ENCODE results near the gene CCDC93. TPM values are rescaled to one million over a fixed set of nuclear protein-coding genes. Genes with fewer than 3 reads are reported as not detected.

CCDC93 gene
- total and polyA plus RNA-seq, 10 of the 15 experiments (the other 5 are each of a cell fraction or from before 2014, with no cell fraction given) = 3.6 to 27.2 (median 13.5) TPM

GRCh38 chr2:117935954-117936353 lies 77.9 kb downstream of the CCDC93 start (continued):
- TF ChIP-seq YY1 (IDR thresholded peaks at IDR 0.05; ENCODE audit: low read depth, low read length) (no peak), MAX (IDR thresholded peaks at IDR 0.05; ENCODE audit: low read depth, low read length) (no peak), BRCA1 (IDR thresholded peaks at IDR 0.05; ENCODE audit: low read depth, low read length) (no peak), KDM1A (IDR thresholded peaks at IDR 0.05; ENCODE audit: borderline replicate concordance) (no peak), EZH2 (IDR thresholded peaks at IDR 0.05; ENCODE audit: borderline replicate concordance, control insufficient read depth, low read depth, low read length) (no peak), TARDBP (IDR thresholded peaks at IDR 0.05; ENCODE audit: borderline replicate concordance) (no peak), PKNOX1 (IDR thresholded peaks at IDR 0.05) (no peak), NR2F1 (conservative IDR thresholded peaks at IDR 0.05) (no peak), WRNIP1 (IDR thresholded peaks at IDR 0.05; ENCODE audit: borderline replicate concordance, low read depth, low read length) (no peak)

DNA sequence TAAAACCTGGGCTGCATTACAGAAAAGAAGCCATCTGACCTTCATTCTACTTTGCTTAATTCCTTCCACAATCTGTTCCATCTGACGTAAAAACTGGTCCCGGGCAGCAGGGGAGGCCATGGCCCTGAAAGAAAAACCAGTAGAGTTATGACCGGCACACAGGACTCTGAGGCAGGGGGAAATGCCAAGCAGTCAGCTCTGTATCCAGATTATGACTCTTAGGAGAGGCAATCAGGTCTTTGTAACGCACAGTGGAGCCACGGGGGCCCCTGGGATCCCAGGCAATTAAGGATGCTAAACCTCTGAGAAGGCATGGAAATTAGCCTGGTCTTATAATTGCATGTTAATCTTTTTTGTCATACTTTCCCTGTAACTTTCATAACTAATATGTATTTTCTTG lies 78.4 kb downstream of the CCDC93 start:
- Histone ChIP-seq H3K4me3 (no peak overlapping the region), H3K4me2 (ENCODE audit: control insufficient read depth, insufficient read depth) (no peak overlapping the region), H4K20me1 (ENCODE audit: control insufficient read depth, insufficient read depth) (no peaks in the 10 kb centered on the region), H2AFZ (ENCODE audit: control insufficient read depth, low read depth, low read length) (no peak overlapping the region), H3K9me3 (replicated peaks; ENCODE audit: control insufficient read depth, insufficient read depth, low read length) (no peaks in the 10 kb centered on the region), H3K36me3 (ENCODE audit: control insufficient read depth in 2 of 2, insufficient read depth in 2 of 2, low read length in 1 of 2) (peaks cover 15 to 24% of the 10 kb centered on the region in 2 experiments), H3K27me3 (replicated peaks in 1 of 2; ENCODE audit: control insufficient read depth in 2 of 2, insufficient read depth in 2 of 2, low read length in 1 of 2) (no peaks in the 10 kb centered on the region), H3K9ac (ENCODE audit: control insufficient read depth, insufficient read depth, low read length) (no peak overlapping the region), H3K4me1 (ENCODE audit: control insufficient read depth, insufficient read depth, low read length) (no peaks in the 10 kb centered on the region), H3K27ac (ENCODE audit: control insufficient read depth, insufficient read depth) (no peak overlapping the region), H3K79me2 (ENCODE audit: control insufficient read depth, insufficient read depth, low read length) (no peaks in the 10 kb centered on the region)
- in situ Hi-C loops (cut with MboI) = no loop called here
- intact Hi-C loops (cut with micrococcal nuclease; ENCODE audit: unreplicated experiment) = loop anchor here (5.0 kb wide), 1 partner anchor 123 kb away; the partner anchor contains the start of gene DDX18
- no TSS peak for BruUV-seq (replicated peaks)
- ChIA-PET CTCF (interaction anchor here (1.8 kb wide), 1 partner anchor 25 kb away, joined by 4 read pairs; no protein-coding TSS in a partner anchor), SMC1A (ENCODE audit: uncharacterized antibody, unreplicated experiment) (no interaction called here), RAD21 (ENCODE audit: unreplicated experiment) (no interaction called here), POLR2A (no interaction called here)
- 90% methylated on average over 5 of the region's 5 CpGs for WGBS (ENCODE audit: insufficient coverage, insufficient replicate concordance, low lambda C conversion rate, missing lambda C conversion rate)
- ATAC-seq = no peak
- DNase-seq (ENCODE audit: low read depth, low spot score) = no peak
- no peak for FAIRE-seq
- TF ChIP-seq CREB1 (IDR thresholded peaks at IDR 0.05; ENCODE audit: low read depth) (no peak), YBX1 (IDR thresholded peaks at IDR 0.05) (no peak), JUND (IDR thresholded peaks at IDR 0.05; ENCODE audit: low read depth, low read length) (no peak), NFYB (IDR thresholded peaks at IDR 0.05; ENCODE audit: insufficient read depth, low read depth, low read length) (no peak), MYC (IDR thresholded peaks at IDR 0.05; ENCODE audit: insufficient read depth, insufficient read length, insufficient replicate concordance, low read length, severe bottlenecking) (no peak), ZNF384 (IDR thresholded peaks at IDR 0.05; ENCODE audit: borderline replicate concordance, low read depth, low read length) (no peak), IKZF1 (conservative IDR thresholded peaks at IDR 0.05) (no peak)
- TF ChIP-seq, protein P1, sequence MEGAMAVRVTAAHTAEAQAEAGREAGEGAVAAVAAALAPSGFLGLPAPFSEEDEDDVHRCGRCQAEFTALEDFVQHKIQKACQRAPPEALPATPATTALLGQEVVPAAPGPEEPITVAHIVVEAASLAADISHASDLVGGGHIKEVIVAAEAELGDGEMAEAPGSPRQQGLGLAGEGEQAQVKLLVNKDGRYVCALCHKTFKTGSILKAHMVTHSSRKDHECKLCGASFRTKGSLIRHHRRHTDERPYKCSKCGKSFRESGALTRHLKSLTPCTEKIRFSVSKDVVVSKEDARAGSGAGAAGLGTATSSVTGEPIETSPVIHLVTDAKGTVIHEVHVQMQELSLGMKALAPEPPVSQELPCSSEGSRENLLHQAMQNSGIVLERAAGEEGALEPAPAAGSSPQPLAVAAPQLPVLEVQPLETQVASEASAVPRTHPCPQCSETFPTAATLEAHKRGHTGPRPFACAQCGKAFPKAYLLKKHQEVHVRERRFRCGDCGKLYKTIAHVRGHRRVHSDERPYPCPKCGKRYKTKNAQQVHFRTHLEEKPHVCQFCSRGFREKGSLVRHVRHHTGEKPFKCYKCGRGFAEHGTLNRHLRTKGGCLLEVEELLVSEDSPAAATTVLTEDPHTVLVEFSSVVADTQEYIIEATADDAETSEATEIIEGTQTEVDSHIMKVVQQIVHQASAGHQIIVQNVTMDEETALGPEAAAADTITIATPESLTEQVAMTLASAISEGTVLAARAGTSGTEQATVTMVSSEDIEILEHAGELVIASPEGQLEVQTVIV (IDR thresholded peaks at IDR 0.05; ENCODE audit: borderline replicate concordance, partially characterized antibody) = no peak

Data from GM12878 (cell line).